GM23338 (cell line): ENCODE data around the gene GUCY1A1. TPM values are rescaled to one million over a fixed set of nuclear protein-coding genes. Genes with fewer than 3 reads are reported as not detected.

Source experiments
- ATAC-seq: fragments of 200-7000 bp; cut with Tn5 transposase; 3 replicates; pipeline ENCODE4 v1.9.1; 2020
- DNase-seq: peaks from one replicate; pipeline ENCODE4 v3.0.0-alpha.2; 2015; ENCODE audit warnings: low spot score
- H2AFZ ChIP-seq: fragments of 200-600 bp; sonication (generic); 2 replicates; pipeline ENCODE4 v1.8.0; 2016; ENCODE audit warnings: antibody characterized with exemption, mild to moderate bottlenecking, moderate library complexity
- H3F3A ChIP-seq: fragments of 200-600 bp; sonication (generic); replicated peaks from 2 replicates; pipeline ENCODE4 v1.8.0; 2017; ENCODE audit warnings: antibody characterized with exemption, mixed run types, low read depth
- H3K27ac ChIP-seq: fragments of 200-600 bp; sonication (generic); 2 replicates; pipeline ENCODE4 v1.6.1; 2016; ENCODE audit warnings: low read depth
- H3K27me3 ChIP-seq: fragments of 200-600 bp; sonication (generic); 2 replicates; pipeline ENCODE4 v1.8.0; 2016; ENCODE audit warnings: mild to moderate bottlenecking, mixed run types, moderate library complexity; ENCODE audit not compliant: insufficient read depth
- H3K36me3 ChIP-seq: fragments of 200-600 bp; sonication (generic); 2 replicates; pipeline ENCODE4 v1.8.0; 2016; ENCODE audit warnings: mild to moderate bottlenecking; ENCODE audit not compliant: insufficient read depth
- H3K4me1 ChIP-seq: fragments of 200-600 bp; sonication (generic); 2 replicates; pipeline ENCODE4 v1.8.0; 2016; ENCODE audit warnings: mild to moderate bottlenecking, moderate library complexity; ENCODE audit not compliant: insufficient read depth
- H3K4me2 ChIP-seq: fragments of 200-600 bp; sonication (generic); 2 replicates; pipeline ENCODE4 v1.7.1; 2017; ENCODE audit warnings: mixed run types
- H3K4me3 ChIP-seq: fragments of 200-600 bp; sonication (generic); 2 replicates; pipeline ENCODE4 v1.6.1; 2016; ENCODE audit warnings: mixed run types
- H3K79me2 ChIP-seq: fragments of 200-600 bp; sonication (generic); replicated peaks from 2 replicates; pipeline ENCODE4 v1.8.0; 2017; ENCODE audit warnings: mild to moderate bottlenecking; ENCODE audit not compliant: insufficient read depth
- H3K9me2 ChIP-seq: fragments of 200-600 bp; sonication (generic); 2 replicates; pipeline ENCODE4 v1.8.0; 2017; ENCODE audit not compliant: insufficient read depth
- H4K20me1 ChIP-seq: fragments of 200-600 bp; sonication (generic); replicated peaks from 2 replicates; pipeline ENCODE4 v1.8.0; 2017; ENCODE audit warnings: mild to moderate bottlenecking; ENCODE audit not compliant: insufficient read depth
- H3K27ac Mint-ChIP-seq: 2 replicates; pipeline ENCODE4 v1.8.0; 2020; ENCODE audit warnings: inconsistent platforms, mild to moderate bottlenecking, moderate library complexity, mixed read lengths
- H3K27me3 Mint-ChIP-seq: 3 replicates; pipeline ENCODE4 v1.8.0; 2022; ENCODE audit warnings: low read depth, mild to moderate bottlenecking, moderate library complexity, mixed read lengths, inconsistent platforms; ENCODE audit not compliant: insufficient read depth, poor library complexity
- H3K36me3 Mint-ChIP-seq: 3 replicates; pipeline ENCODE4 v1.8.0; 2021; ENCODE audit warnings: low read depth, mild to moderate bottlenecking, inconsistent platforms, moderate library complexity, mixed read lengths
- H3K4me1 Mint-ChIP-seq: 3 replicates; pipeline ENCODE4 v1.8.0; 2020; ENCODE audit warnings: mild to moderate bottlenecking, inconsistent platforms, mixed read lengths
- H3K4me3 Mint-ChIP-seq: 3 replicates; pipeline ENCODE4 v1.8.0; 2021; ENCODE audit warnings: moderate library complexity, mild to moderate bottlenecking, inconsistent platforms, mixed read lengths
- H3K9me3 Mint-ChIP-seq: 3 replicates; pipeline ENCODE4 v1.8.0; 2020; ENCODE audit warnings: moderate library complexity, mild to moderate bottlenecking, inconsistent platforms, mixed read lengths
- CREB1 ChIP-seq: fragments of 250-450 bp; sonication (Bioruptor Pico); IDR thresholded peaks from 2 replicates; pipeline ENCODE4 v1.5.0; 2020; ENCODE audit warnings: low read depth, mild to moderate bottlenecking, moderate library complexity
- EZH2phosphoT487 ChIP-seq: fragments of 200-600 bp; sonication (generic); IDR thresholded peaks from one replicate; pipeline ENCODE4 v1.8.1; 2018; ENCODE audit warnings: antibody characterized with exemption; ENCODE audit not compliant: unreplicated experiment
- NANOG ChIP-seq: IDR thresholded peaks from 2 replicates; pipeline ENCODE4 v1.6.1; 2016; ENCODE audit warnings: antibody characterized with exemption, borderline replicate concordance
- STAT1 ChIP-seq: IDR thresholded peaks from one replicate; pipeline ENCODE4 v1.6.1; 2016; ENCODE audit warnings: antibody characterized with exemption; ENCODE audit not compliant: unreplicated experiment
- polyA plus RNA-seq: library from polyadenylated mRNA; unstranded; fragments of >200 nt; fragmentation: Nextera tagmentation; extraction: Ambion mirVana; gene quantifications from 2 replicates; pipeline ENCODE4 v1.2.1, GENCODE V29; 2016
- total RNA-seq: library from RNA; depleted of rRNA; stranded (reverse); fragments of >200 nt; shearing (Covaris generic); gene quantifications from 2 replicates; pipeline ENCODE4 v1.2.3, GENCODE V29; 2014
- TF ChIP-seq, protein P1 (sequence below): fragments of 250-450 bp; sonication (Bioruptor Pico); IDR thresholded peaks from 2 replicates; pipeline ENCODE4 v1.5.0; 2020; ENCODE audit warnings: mild to moderate bottlenecking, moderate library complexity
- TF ChIP-seq, protein P2 (sequence below), 2 experiments: fragments of 200-600 bp in 1 of 2; sonication (generic) in 1 of 2; conservative IDR thresholded peaks; 2 replicates each; pipeline versions ENCODE4 v1.5.1 to v1.6.1; 2016 to 2017; ENCODE audit warnings: antibody characterized with exemption in 2 of 2, low read depth in 2 of 2, mild to moderate bottlenecking in 2 of 2, moderate library complexity in 1 of 2

The GUCY1A1 gene
- total and polyA plus RNA-seq, 2 experiments from 2014 or later = not detected

DNA sequence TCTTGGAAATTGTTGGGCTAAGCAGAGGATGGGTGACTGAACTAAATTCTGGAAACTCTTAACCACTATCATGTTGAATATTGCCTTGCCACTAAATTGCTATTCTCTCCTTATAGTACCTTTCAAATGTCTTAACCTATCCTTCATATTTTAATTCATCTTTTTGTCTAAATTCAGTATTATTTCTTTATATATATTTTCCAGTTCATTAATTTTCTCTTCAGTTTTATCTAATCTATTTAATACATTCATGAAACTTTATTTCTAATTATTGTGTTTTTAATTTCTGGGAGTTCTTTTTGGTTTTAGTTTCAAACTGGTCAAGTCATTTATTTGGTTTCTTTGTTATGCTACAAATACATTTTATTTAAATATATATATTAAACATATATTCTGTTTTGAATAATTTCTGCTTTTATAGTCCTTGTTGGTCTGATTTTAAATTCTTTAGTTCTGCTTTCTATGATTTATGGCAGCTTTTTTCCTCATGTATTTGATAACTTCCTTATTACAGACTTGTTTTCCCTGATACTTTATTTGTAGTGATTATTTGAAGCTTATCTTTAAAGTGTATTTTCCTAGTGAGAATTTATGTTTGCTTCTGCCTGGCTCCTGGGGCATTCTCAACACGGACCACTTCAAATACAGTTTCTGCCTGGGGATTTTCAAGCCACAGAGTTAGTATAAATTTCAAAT, 8.5 kb upstream of the GUCY1A1 start:
- H3K79me2 ChIP-seq = no peaks in the 10 kb centered on the region
- peaks cover 3% of the 10 kb centered on the region; the same call in 1 of the 2 replicates for H3K27me3 ChIP-seq
- H4K20me1 ChIP-seq = no peaks in the 10 kb centered on the region
- no peaks in the 10 kb centered on the region for H3K36me3 ChIP-seq
- H2AFZ ChIP-seq = no peak overlapping the region
- peaks cover 10% of the 10 kb centered on the region for H3K4me1 Mint-ChIP-seq
- H3K9me3 Mint-ChIP-seq = no peaks in the 10 kb centered on the region; the same call in 2 of the 3 replicates
- H3F3A ChIP-seq = no peaks in the 10 kb centered on the region
- H3K4me2 ChIP-seq = no peak overlapping the region
- ATAC-seq (no peak), DNase-seq (no peak)
- H3K36me3 Mint-ChIP-seq = no peaks in the 10 kb centered on the region
- H3K27ac Mint-ChIP-seq = no peak overlapping the region
- H3K27ac ChIP-seq = no peak overlapping the region
- H3K4me1 ChIP-seq = peaks cover 4% of the 10 kb centered on the region; the same call in 1 of the 2 replicates
- H3K9me2 ChIP-seq = no peaks in the 10 kb centered on the region
- H3K4me3 ChIP-seq = no peak overlapping the region
- TF ChIP-seq, protein P1, sequence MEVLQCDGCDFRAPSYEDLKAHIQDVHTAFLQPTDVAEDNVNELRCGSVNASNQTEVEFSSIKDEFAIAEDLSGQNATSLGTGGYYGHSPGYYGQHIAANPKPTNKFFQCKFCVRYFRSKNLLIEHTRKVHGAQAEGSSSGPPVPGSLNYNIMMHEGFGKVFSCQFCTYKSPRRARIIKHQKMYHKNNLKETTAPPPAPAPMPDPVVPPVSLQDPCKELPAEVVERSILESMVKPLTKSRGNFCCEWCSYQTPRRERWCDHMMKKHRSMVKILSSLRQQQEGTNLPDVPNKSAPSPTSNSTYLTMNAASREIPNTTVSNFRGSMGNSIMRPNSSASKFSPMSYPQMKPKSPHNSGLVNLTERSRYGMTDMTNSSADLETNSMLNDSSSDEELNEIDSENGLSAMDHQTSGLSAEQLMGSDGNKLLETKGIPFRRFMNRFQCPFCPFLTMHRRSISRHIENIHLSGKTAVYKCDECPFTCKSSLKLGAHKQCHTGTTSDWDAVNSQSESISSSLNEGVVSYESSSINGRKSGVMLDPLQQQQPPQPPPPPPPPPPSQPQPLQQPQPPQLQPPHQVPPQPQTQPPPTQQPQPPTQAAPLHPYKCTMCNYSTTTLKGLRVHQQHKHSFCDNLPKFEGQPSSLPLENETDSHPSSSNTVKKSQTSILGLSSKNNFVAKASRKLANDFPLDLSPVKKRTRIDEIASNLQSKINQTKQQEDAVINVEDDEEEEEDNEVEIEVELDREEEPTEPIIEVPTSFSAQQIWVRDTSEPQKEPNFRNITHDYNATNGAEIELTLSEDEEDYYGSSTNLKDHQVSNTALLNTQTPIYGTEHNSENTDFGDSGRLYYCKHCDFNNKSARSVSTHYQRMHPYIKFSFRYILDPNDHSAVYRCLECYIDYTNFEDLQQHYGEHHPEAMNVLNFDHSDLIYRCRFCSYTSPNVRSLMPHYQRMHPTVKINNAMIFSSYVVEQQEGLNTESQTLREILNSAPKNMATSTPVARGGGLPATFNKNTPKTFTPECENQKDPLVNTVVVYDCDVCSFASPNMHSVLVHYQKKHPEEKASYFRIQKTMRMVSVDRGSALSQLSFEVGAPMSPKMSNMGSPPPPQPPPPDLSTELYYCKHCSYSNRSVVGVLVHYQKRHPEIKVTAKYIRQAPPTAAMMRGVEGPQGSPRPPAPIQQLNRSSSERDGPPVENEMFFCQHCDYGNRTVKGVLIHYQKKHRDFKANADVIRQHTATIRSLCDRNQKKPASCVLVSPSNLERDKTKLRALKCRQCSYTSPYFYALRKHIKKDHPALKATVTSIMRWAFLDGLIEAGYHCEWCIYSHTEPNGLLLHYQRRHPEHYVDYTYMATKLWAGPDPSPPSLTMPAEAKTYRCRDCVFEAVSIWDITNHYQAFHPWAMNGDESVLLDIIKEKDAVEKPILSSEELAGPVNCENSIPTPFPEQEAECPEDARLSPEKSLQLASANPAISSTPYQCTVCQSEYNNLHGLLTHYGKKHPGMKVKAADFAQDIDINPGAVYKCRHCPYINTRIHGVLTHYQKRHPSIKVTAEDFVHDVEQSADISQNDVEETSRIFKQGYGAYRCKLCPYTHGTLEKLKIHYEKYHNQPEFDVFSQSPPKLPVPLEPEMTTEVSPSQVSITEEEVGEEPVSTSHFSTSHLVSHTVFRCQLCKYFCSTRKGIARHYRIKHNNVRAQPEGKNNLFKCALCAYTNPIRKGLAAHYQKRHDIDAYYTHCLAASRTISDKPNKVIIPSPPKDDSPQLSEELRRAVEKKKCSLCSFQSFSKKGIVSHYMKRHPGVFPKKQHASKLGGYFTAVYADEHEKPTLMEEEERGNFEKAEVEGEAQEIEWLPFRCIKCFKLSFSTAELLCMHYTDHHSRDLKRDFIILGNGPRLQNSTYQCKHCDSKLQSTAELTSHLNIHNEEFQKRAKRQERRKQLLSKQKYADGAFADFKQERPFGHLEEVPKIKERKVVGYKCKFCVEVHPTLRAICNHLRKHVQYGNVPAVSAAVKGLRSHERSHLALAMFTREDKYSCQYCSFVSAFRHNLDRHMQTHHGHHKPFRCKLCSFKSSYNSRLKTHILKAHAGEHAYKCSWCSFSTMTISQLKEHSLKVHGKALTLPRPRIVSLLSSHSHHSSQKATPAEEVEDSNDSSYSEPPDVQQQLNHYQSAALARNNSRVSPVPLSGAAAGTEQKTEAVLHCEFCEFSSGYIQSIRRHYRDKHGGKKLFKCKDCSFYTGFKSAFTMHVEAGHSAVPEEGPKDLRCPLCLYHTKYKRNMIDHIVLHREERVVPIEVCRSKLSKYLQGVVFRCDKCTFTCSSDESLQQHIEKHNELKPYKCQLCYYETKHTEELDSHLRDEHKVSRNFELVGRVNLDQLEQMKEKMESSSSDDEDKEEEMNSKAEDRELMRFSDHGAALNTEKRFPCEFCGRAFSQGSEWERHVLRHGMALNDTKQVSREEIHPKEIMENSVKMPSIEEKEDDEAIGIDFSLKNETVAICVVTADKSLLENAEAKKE (CRISPR knock-in tag) = no peak
- TF ChIP-seq NANOG = no peak
- no peak for TF ChIP-seq CREB1
- no peak for TF ChIP-seq STAT1
- no peak for TF ChIP-seq EZH2phosphoT487
- TF ChIP-seq, protein P2, sequence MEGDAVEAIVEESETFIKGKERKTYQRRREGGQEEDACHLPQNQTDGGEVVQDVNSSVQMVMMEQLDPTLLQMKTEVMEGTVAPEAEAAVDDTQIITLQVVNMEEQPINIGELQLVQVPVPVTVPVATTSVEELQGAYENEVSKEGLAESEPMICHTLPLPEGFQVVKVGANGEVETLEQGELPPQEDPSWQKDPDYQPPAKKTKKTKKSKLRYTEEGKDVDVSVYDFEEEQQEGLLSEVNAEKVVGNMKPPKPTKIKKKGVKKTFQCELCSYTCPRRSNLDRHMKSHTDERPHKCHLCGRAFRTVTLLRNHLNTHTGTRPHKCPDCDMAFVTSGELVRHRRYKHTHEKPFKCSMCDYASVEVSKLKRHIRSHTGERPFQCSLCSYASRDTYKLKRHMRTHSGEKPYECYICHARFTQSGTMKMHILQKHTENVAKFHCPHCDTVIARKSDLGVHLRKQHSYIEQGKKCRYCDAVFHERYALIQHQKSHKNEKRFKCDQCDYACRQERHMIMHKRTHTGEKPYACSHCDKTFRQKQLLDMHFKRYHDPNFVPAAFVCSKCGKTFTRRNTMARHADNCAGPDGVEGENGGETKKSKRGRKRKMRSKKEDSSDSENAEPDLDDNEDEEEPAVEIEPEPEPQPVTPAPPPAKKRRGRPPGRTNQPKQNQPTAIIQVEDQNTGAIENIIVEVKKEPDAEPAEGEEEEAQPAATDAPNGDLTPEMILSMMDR (conservative IDR thresholded peaks at IDR 0.05; ENCODE audit: low read depth in 2 of 2) = no peak
- no peak overlapping the region for H3K4me3 Mint-ChIP-seq
- H3K27me3 Mint-ChIP-seq = no peaks in the 10 kb centered on the region
